HG02973 (cell line): ENCODE measurements around the gene BACE2.

Experiments used
- ATAC-seq: cut with Tn5 transposase; IDR thresholded peaks from one replicate; pipeline ENCODE4 v1.9.1; 2021; ENCODE audit warnings: moderate library complexity; ENCODE audit not compliant: unreplicated experiment

The BACE2 gene

GRCh38 chr21:41317063-41317392 lies 149.1 kb downstream of the BACE2 start:
- no peak for ATAC-seq

DNA sequence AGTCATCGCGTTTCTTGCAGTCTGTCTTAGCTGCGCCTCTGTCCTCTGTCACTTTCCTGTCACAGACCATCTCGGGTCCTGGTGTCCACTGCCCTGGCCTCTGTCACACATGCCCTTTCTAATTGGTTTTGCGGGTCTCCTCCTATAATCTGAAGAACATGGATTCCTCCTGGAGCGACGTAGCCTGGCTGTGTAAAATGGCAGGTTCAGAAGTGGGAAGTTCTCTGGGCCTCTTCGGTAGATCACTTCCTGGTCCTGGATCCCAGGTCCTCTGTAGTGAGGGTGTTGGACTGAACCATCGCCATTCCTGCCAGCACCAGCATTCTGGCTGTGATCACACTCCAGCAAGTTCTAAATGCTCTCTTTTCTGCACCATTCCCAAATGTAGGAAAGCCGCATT lies 149.5 kb downstream of the BACE2 start:
- ATAC-seq, result no peak

GRCh38 chr21:41318218-41318617 lies 150.3 kb downstream of the BACE2 start:
- no peak for ATAC-seq

DNA sequence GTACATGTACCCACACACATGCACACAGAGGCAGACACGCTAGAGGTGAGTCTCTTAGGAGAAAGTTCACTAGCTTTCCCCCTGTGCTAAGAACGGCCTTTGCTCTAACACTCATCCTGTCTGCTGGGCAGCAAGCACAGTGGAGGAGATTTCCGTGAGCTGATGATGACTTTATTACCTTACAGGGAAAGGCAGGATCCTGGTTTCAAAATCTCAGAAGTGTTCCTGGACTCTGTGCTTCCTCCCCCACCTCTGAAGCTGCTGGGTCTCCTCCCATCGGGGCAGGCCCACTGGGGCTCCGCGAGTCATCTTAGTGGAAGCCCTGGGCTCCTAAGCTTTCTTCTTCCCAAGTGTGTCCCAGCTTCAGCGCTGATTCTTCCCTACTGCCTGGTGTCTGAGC lies 151.3 kb downstream of the BACE2 start:
- ATAC-seq, result no peak

DNA sequence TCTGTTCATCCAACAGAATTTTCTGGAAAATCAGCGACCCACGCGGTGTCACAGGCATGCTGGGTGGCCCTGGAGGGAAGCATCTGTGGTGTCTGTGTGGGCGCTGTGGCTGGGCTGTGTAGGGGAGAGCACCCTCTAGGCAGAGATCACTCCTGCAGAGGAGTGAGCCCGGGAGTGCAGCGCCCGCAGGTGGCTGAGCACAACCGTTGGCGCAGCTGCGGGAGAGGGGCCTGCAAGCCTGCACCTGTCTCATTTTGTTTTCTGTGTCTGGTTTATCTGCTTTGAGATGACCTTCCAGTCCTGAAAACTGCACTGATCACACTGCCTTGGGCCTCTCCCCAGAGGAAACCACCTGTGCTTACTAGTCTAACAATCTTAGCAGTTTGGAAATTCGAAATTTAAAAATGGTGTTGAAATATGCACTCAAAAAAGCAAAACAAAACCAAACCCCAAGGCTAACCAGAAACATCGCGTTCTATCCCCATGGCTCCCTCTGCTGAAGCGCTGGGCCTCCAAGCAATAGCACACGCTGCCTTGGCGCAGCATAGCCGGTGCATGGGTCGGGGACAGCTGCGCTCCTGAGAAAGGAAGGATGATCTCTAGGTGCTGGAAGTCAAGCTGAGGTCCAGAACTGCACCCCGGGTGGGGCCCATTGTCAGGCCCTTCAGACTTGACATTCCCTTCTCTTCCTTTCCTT lies 153.4 kb downstream of the BACE2 start:
- no peak for ATAC-seq

DNA sequence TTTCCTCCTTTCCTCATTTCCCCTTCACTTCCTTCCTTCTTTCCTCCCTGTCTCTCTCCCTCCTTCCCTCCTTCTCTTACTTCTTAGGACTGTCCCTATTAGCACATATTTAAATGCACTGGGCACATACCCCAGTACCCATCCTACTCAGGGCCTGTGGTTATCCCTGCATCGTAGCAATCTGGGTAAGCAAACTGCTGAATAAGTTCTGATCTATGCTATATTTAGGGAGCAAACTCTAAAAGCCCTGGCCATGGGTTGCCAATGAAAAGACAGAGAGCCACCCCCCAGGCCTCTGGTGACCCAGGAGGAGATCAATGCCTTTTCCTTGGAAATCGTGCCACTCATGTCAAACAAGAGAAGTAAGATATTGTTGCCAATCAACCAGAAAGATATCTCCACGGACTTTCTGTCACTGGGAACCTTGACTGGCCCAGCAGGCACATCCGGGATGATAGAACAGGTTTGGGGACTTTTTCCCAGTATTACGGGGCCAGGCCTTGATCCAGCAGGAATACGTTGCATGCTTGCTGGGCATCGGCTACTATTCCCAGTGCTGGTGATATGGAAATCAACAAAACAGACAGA lies 154.0 kb downstream of the BACE2 start:
- ATAC-seq, result no peak

GRCh38 chr21:41322496-41323382 lies 154.8 kb downstream of the BACE2 start:
- ATAC-seq, result no peak

- ATAC-seq, result no peak
Measured at GRCh38 chr21:41325138-41325912, 157.4 kb downstream of the BACE2 start.

GRCh38 chr21:41326414-41327080 lies 158.6 kb downstream of the BACE2 start:
- no peak for ATAC-seq

- no peak for ATAC-seq
Measured at GRCh38 chr21:41327753-41328152, 159.8 kb downstream of the BACE2 start.

DNA sequence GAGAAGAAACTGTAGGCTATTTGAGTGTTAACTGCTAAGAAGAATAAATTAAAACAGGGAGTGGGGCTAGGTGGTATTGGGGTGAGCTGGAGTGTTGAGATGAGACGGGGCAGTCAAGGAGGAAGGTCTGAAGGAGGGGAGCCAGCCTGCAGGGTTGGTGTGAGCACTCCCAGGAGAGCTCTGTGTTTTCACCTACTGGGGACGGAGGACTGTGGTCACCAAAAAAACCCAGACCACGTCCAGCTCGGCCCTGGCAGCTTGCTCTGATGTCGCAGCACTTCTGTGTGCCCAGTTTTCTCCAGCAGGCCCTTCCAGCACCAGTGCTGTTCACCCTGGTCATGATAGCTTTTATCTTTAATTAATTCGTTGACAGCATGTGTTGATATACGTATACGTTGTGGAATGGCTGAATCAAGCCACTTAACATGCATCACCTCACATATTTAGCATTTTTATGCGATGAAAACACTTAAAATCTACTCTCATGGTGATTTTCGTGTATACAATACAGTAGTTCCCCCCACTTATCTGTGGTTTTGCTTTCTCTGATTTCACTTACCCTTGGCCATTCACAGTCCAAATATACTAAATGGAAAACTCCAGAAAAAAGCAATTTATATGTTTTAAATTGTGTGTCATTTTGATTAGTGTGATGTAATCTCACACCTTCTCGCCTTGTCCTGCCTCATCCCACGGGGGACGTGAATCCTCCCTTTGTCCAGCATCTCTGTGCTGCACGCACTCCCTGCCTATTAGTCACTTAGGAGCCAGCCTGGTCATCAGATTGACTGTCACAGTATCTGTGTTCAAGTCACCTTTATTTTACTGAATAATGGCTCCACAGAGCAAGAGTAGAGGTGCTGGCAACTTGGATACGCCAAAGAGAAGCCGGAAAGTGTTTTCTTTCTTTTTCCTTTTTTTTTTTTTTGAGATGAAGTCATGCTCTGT lies 161.0 kb downstream of the BACE2 start:
- no peak for ATAC-seq
